Liver (tissue), 9 donors: ENCODE data around the gene ADARB1. TPM values are rescaled to one million over a fixed set of nuclear protein-coding genes. Genes with fewer than 3 reads are reported as not detected.
A peak's percentile ranks its signal among the peaks of the same experiment; 100 is the strongest.
"Not testable (repeated sequence)": the region's sequence is repeated elsewhere in the genome, so short reads cannot be mapped to it uniquely, and the experiment has no call there.

Experiments used
- DNase-seq: peaks from one replicate; pipeline ENCODE4 v3.0.0-alpha.2; 2017; ENCODE audit warnings: low spot score
- H3K27ac ChIP-seq, 2 donors: one replicate each; pipeline ENCODE4 v1.7.0; 2013; ENCODE audit warnings: inconsistent platforms in 2 of 2, low read length in 2 of 2, control low read depth in 1 of 2, low read depth in 1 of 2, mild to moderate bottlenecking in 1 of 2
- H3K27me3 ChIP-seq, 4 donors: one replicate each; pipeline versions ENCODE4 v1.6.1 to v1.7.0; 2013; ENCODE audit warnings: low read length in 3 of 4, inconsistent platforms in 1 of 4, mild to moderate bottlenecking in 1 of 4, moderate library complexity in 1 of 4; ENCODE audit not compliant: control insufficient read depth in 4 of 4, insufficient read depth in 4 of 4
- H3K36me3 ChIP-seq, 4 donors: one replicate each; pipeline versions ENCODE4 v1.6.1 to v1.7.0; 2013; ENCODE audit warnings: low read length in 3 of 4, mild to moderate bottlenecking in 3 of 4, low read depth in 1 of 4, moderate library complexity in 1 of 4; ENCODE audit not compliant: control insufficient read depth in 4 of 4, insufficient read depth in 3 of 4
- H3K4me1 ChIP-seq, 4 donors: one replicate each; pipeline versions ENCODE4 v1.6.1 to v1.7.0; 2013; ENCODE audit warnings: low read length in 3 of 4, mild to moderate bottlenecking in 3 of 4, moderate library complexity in 1 of 4; ENCODE audit not compliant: control insufficient read depth in 4 of 4, insufficient read depth in 4 of 4
- H3K4me3 ChIP-seq, 3 donors: one replicate each; pipeline versions ENCODE4 v1.6.1 to v1.7.0; 2013; ENCODE audit warnings: low read length in 3 of 3, control low read depth in 1 of 3, low read depth in 1 of 3, mild to moderate bottlenecking in 1 of 3
- H3K9ac ChIP-seq, 2 donors: one replicate each; pipeline ENCODE4 v1.7.0; 2013; ENCODE audit warnings: low read length in 2 of 2, mild to moderate bottlenecking in 2 of 2, moderate library complexity in 2 of 2, control low read depth in 1 of 2, low read depth in 1 of 2
- H3K9me3 ChIP-seq, 4 donors: one replicate each; pipeline versions ENCODE4 v1.6.1 to v1.7.0; 2013; ENCODE audit warnings: low read length in 3 of 4; ENCODE audit not compliant: control insufficient read depth in 4 of 4
- CTCF ChIP-seq: fragments of 150-350 bp; IDR thresholded peaks from 2 replicates; pipeline ENCODE4 v1.5.1; 2017; ENCODE audit warnings: improper control_type of control experiment, low read depth, low read length; ENCODE audit not compliant: missing input control
- FOXA1 ChIP-seq: IDR thresholded peaks from 2 replicates; pipeline ENCODE4 v1.6.1; 2016; ENCODE audit warnings: antibody characterized with exemption
- HNF4A ChIP-seq, 2 donors: conservative IDR thresholded peaks; 2 replicates each; pipeline ENCODE4 v1.6.1; 2016; ENCODE audit warnings: antibody characterized with exemption in 2 of 2, mild to moderate bottlenecking in 2 of 2
- HNF4G ChIP-seq: IDR thresholded peaks from 2 replicates; pipeline ENCODE4 v1.6.1; 2016; ENCODE audit warnings: antibody characterized with exemption
- JUND ChIP-seq, 2 donors: IDR thresholded peaks; 2 replicates each; pipeline ENCODE4 v1.6.1; 2016; ENCODE audit warnings: antibody characterized with exemption in 2 of 2
- MAX ChIP-seq: IDR thresholded peaks from 2 replicates; pipeline ENCODE4 v1.6.1; 2016; ENCODE audit warnings: antibody characterized with exemption
- RAD21 ChIP-seq, 2 donors: IDR thresholded peaks; 2 replicates each; pipeline ENCODE4 v1.6.1; 2016; ENCODE audit warnings: antibody characterized with exemption in 2 of 2, mild to moderate bottlenecking in 2 of 2
- REST ChIP-seq: IDR thresholded peaks from 2 replicates; pipeline ENCODE4 v1.6.1; 2016; ENCODE audit warnings: antibody characterized with exemption, mild to moderate bottlenecking
- RXRA ChIP-seq, 2 donors: IDR thresholded peaks; 2 replicates each; pipeline ENCODE4 v1.6.1; 2017 to 2018; ENCODE audit warnings: antibody characterized with exemption in 2 of 2, mild to moderate bottlenecking in 1 of 2
- SP1 ChIP-seq: IDR thresholded peaks from 2 replicates; pipeline ENCODE4 v1.6.1; 2018; ENCODE audit warnings: antibody characterized with exemption, mild to moderate bottlenecking
- TAF1 ChIP-seq: conservative IDR thresholded peaks from 2 replicates; pipeline ENCODE4 v1.6.1; 2016; ENCODE audit warnings: antibody characterized with exemption, mild to moderate bottlenecking
- YY1 ChIP-seq: IDR thresholded peaks from 2 replicates; pipeline ENCODE4 v1.6.1; 2016; ENCODE audit warnings: antibody characterized with exemption, mild to moderate bottlenecking
- ZBTB33 ChIP-seq: IDR thresholded peaks from 2 replicates; pipeline ENCODE4 v1.6.1; 2016; ENCODE audit warnings: antibody characterized with exemption
- WGBS: extraction: QIAGEN DNeasy Blood & Tissue Kit; methylation state at CpG from one replicate; pipeline ENCODE4 v1.1.7; 2013; 5-methylcytosine and 5-hydroxymethylcytosine counted together
- polyA plus RNA-seq, 2 donors: library from polyadenylated mRNA; stranded (reverse) in 1 of 2; unstranded in 1 of 2; fragments of 200-250 nt in 1 of 2; fragments of >200 nt in 1 of 2; fragmentation: Nextera tagmentation in 1 of 2; extraction: Ambion mirVana in 1 of 2; gene quantifications; one replicate each; pipeline versions ENCODE4 v1.2.1 to v1.2.3, GENCODE V29; 2013 to 2015
- total RNA-seq, 2 donors: library from RNA; depleted of rRNA; stranded (reverse); fragments of >200 nt; gene quantifications; one replicate each; pipeline ENCODE4 v1.2.3, GENCODE V29; 2014
- donor health status: healthy.
- donor health status: healthy.
- donor health status: healthy.
- donor health status: healthy.
- donor health status: healthy.

The ADARB1 gene
- total and polyA plus RNA-seq, 4 donors = 1.6 to 7.8 (median 2.9) TPM

- Histone ChIP-seq H3K4me1 (no peaks in the 10 kb centered on the region), H3K36me3 (no peaks in the 10 kb centered on the region), H3K9me3 (no peaks in the 10 kb centered on the region), H3K9ac (no peak overlapping the region), H3K4me3 (no peak overlapping the region), H3K27ac (no peak overlapping the region), H3K27me3 (no peaks in the 10 kb centered on the region)
- no peak for DNase-seq
- 85% methylated on average over 9 of the region's 9 CpGs for WGBS
- TF ChIP-seq MAX (no peak), HNF4A (conservative IDR thresholded peaks at IDR 0.05) (no peak), CTCF (no peak), RXRA (IDR thresholded peaks at IDR 0.05) (no peak), YY1 (no peak), HNF4G (no peak), SP1 (no peak)
These were observed 70.8 kb downstream of the ADARB1 start for GRCh38 chr21:45145146-45145545.

DNA sequence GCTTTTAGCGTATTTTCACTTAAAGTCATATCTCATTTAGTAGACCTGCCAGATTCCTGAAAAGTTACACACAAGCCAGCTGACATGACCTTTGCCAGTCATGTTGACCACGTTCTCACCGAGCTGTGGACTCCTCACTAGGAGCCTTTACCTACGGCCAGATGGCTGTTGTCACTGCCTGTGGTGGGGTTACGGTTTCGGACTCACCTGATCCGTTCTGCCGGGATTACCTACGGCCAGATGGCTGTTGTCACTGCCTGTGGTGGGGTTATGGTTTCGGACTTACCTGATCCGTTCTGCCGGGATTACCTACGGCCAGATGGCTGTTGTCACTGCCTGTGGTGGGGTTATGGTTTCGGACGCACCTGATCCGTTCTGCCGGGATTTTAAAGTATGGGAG lies 71.5 kb downstream of the ADARB1 start:
- not testable (repeated sequence) for H3K27ac ChIP-seq, H3K36me3 ChIP-seq, H3K27me3 ChIP-seq, H3K4me1 ChIP-seq, H3K9ac ChIP-seq, H3K9me3 ChIP-seq, H3K4me3 ChIP-seq
- peak; percentile 2 for DNase-seq
- WGBS = 94% methylated on average over 17 of the region's 17 CpGs

DNA sequence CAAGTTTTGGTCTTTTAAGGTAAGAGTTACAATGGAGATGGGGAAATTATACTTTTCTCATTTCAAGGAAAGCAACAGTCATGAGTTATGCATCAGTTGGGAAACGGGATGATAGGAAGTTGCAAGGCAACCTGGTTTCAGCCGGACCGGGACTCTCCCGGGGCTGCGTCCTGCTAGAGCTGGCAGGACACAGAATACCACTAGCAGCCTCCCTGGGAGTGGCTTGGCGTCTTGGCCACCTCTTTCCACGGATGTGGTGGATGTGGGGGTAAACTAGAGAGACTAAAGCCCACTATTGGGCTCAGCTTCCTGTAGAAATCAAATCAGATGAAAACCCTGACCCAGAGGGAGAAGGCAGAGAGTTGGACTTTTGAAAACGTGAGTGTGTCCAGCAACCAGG lies 71.9 kb downstream of the ADARB1 start:
- WGBS = 86% methylated on average over 8 of the region's 8 CpGs
- H3K9me3 ChIP-seq = no peaks in the 10 kb centered on the region
- DNase-seq = peak; percentile 2
- H3K4me3 ChIP-seq = no peak overlapping the region
- TF ChIP-seq MAX (no peak), YY1 (no peak), ZBTB33 (no peak), RXRA (IDR thresholded peaks at IDR 0.05) (no peak)
- no peak overlapping the region for H3K27ac ChIP-seq
- no peaks in the 10 kb centered on the region for H3K27me3 ChIP-seq
- no peaks in the 10 kb centered on the region for H3K4me1 ChIP-seq
- no peaks in the 10 kb centered on the region for H3K36me3 ChIP-seq
- H3K9ac ChIP-seq = no peak overlapping the region

GRCh38 chr21:45146801-45147200 lies 72.4 kb downstream of the ADARB1 start:
- 89% methylated on average over 2 of the region's 2 CpGs for WGBS

More at GRCh38 chr21:45146801-45147200, 72.4 kb downstream of the ADARB1 start:
- H3K4me1 ChIP-seq = no peaks in the 10 kb centered on the region
- no peaks in the 10 kb centered on the region for H3K27me3 ChIP-seq
- TF ChIP-seq YY1 (no peak), MAX (no peak), RAD21 (IDR thresholded peaks at IDR 0.05) (no peak), JUND (IDR thresholded peaks at IDR 0.05) (no peak), HNF4G (no peak), TAF1 (no peak), FOXA1 (no peak), HNF4A (conservative IDR thresholded peaks at IDR 0.05) (no peak), RXRA (IDR thresholded peaks at IDR 0.05) (no peak), REST (no peak)
- no peaks in the 10 kb centered on the region for H3K9me3 ChIP-seq
- H3K36me3 ChIP-seq = no peaks in the 10 kb centered on the region
- H3K27ac ChIP-seq = no peak overlapping the region
- no peak overlapping the region for H3K4me3 ChIP-seq
- no peak overlapping the region for H3K9ac ChIP-seq
- peak; percentile 4 for DNase-seq
